ENCODE data around the gene USP34.

USP34 gene

DNA sequence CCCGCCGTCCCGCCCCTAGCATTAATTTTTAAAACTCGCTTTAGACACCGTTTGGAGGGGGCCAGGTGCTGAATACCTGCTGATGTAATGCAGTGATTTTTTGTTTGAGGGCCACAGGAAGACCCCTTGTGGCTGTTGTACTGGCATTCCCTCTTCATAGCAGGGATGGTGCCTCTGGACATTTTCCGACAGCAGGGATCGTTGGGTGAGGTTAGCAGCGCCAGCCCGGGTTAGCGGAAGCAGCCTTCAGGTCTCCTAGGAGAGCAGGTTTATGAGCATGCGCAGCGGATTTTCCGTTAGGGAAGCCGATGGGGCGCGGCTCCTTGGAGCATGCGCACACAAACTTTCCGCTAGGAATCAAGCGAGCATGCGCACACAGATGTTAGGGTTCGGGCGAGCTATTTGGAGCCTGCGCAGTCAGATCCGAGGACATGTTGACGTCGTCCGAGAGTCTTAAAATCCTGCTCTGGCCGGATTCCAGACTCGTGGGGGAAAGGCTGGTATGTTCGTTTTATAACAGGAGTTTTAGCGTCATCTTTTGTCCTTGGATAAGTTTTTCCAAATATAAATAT lies 326.1 kb downstream of the USP34 start:
- DNase-seq, result peak; percentile 90

DNA sequence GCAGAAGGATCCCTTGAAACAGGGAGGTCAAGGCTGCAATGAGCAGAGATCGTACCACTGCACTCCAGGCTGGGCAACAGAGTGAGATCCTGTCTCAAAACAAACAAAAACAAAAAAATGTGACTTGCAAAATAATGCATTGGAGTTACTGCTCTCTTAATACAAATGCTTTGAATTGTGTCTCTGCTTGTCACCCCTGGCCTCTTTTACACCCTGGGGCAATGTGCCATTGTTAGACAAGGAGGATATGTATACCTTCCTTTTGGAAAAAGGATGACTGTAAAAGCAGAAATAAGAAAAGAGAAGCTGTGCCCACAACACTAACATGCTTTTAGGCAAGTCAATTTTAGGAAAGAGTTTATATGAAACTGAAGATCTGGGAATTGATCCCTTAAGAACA lies 329.7 kb downstream of the USP34 start:
- DNase-seq, result no peak

DNA sequence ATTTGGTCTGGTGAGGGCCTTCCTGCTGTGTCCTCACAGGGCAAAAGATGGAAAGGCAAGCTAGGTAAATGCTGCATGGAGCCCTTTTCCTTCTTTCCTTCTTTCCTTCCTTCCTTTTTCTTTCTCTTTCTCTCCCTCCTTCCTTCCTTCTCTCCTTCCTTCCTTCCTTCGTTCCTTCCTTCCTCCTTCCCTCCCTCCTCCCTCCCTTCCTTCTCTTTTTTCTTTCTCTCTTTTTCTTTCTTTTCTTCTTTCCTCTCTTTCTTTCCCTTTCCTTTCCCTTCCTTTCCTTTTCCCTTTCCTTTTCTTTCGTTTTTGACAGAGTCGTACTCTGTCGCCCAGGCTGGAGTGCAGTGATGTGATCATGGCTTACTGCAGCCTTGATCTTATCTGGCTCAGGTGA lies 332.0 kb downstream of the USP34 start:
- no peak for DNase-seq

Measured in effector CD8-positive, alpha-beta T cell (primary cell).